ENCODE data around the gene DLGAP1.

DLGAP1 gene

DNA sequence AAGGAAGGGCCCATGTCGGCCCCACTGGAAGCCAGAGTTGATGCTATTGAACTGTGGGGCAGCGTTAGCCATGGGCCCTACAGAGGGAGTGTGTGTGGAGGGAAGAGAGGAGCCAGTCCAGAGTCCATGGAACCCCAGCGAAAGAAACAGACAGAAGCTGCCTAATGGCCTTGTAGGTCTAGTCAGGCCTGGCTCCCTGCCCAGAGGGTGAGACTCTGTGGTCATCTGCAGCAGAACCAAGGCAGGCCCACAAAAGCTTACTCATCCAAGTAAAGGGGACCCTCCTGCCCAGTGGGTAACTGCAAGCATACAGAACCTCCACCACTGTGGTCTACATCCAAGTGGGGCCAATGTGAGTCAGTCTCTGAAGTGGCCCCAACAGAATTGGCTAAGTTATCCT is 565.3 kb downstream of the DLGAP1 start:
- DNase-seq, result no peak

- no peak for DNase-seq
These were observed 566.0 kb downstream of the DLGAP1 start for GRCh38 chr18:3889121-3889520.

DNA sequence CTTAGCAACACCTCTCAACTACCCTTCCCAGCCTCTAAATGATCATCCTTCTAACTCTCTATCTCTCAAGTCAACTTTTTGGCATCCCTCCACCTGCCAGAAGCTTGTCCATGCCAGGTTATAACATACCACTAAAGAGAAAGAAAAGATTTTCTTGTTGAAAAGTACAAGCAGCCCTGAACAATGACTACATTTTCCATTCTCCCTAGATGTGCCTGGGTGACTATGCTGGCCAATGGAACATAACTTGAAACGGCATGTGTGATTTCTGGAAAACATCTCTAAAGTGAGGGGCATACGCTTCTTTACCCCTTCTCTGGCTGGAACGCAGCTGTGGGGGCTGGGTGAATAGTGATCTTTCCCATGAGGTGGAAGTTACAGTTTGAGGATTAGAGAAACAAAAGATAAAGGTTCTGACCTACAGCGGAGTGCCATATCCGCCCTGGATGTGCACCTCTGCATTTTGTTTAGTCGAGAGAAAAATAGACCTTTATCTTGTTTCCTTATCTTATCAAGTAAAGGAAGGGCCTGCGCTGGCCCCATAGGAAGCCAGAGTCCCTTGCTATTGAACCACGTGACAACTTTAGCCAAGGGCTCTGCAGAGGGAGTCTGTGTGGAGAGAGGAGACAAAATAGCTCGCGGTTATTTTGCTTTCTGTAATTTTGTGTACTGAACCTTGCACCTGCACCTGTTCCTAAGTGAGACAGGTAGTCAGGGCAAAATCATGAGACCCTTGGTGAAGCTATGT is 568.4 kb downstream of the DLGAP1 start:
- DNase-seq, result no peak

DNA sequence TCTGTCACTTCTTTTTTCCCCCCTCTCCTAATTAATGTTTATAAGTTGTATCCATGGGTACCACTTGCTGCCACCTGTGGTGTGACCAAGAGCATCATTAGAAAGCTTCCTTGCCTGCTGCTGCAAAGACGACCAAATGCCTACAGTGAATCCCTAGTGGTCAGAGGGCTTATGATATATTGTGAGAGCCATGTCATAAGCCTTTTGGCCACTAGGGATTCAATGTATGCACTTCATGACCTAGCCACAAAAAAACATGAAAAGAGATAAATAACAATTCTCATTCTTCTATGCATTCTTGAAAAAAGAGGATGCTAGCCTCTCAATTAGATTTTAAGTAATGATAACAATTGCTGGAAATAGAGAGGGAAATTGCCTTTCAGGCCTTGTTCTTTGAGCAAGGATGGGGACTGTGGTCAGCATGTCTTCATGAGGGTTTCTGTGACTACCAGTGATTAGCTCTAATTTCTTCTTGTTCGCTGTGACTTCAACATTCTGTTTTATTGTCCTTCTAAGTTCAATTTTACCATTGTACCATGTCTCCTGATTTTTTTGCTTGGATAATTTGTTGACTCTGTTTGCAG is 569.8 kb downstream of the DLGAP1 start:
- DNase-seq, result no peak

GRCh38 chr18:3879836-3880120 is 575.3 kb downstream of the DLGAP1 start:
- no peak for DNase-seq

GRCh38 chr18:3879114-3879835 is 575.8 kb downstream of the DLGAP1 start:
- DNase-seq, result no peak

GRCh38 chr18:3878401-3878800 is 576.7 kb downstream of the DLGAP1 start:
- DNase-seq, result no peak

GRCh38 chr18:3877678-3878077 is 577.4 kb downstream of the DLGAP1 start:
- no peak for DNase-seq

GRCh38 chr18:3875961-3876360 is 579.1 kb downstream of the DLGAP1 start:
- DNase-seq, result no peak

DNA sequence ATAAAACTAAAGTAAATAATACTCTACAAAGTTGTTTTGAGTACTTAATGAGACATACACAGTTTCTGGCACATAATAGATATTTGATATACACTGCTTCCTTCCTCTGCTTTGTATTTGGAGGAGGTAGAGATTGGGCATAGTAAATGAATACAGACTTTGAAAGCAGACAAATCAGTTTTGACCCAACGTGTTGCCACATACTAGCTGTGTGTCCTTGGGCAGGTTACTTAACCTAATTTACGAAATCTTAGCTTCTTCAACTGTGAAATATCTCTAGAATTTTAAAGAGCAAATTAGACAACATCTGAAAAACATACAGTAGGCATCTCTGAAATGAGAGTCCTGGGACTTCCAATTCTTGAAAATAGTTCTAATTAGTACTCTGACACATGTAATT is 579.7 kb downstream of the DLGAP1 start:
- DNase-seq, result no peak

DNA sequence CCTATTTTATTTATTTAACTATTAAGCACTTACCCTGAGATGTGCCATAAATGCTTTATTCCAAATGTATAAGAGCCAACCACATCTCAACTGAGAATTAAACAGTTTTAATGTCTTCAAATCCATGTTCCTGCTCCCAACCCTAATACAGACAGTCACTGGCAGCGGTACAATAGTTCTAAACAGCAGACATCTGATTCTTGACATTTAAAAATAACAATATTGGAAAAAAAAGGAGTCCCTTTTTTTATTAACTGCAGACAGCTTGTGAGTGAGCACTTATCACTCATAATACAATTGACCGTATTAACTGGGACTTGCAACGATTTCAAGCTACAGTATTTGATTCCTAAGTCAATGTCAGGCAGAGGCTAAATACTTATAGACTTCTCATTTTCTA is 580.5 kb downstream of the DLGAP1 start:
- no peak for DNase-seq

- no peak for DNase-seq
These were observed 581.0 kb downstream of the DLGAP1 start for GRCh38 chr18:3874125-3874524.

DNA sequence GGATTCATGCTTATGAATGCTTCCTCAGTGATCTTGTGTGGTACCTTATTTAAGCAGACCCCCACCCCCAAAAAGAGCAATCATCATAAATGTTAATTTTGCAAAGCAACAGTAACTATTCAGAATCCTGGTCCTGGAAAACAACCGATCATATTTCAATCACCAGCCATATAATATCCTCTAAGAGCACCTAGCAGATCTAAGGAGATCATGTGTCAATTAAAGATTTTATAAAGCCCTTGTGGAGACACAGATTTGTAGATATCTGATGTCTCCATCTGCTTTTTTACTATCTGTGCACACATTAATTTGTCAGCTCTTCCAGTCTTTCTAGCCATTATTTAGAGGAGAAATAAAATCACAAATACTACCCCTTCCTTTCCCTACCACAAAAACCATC is 581.4 kb downstream of the DLGAP1 start:
- DNase-seq, result no peak

DNA sequence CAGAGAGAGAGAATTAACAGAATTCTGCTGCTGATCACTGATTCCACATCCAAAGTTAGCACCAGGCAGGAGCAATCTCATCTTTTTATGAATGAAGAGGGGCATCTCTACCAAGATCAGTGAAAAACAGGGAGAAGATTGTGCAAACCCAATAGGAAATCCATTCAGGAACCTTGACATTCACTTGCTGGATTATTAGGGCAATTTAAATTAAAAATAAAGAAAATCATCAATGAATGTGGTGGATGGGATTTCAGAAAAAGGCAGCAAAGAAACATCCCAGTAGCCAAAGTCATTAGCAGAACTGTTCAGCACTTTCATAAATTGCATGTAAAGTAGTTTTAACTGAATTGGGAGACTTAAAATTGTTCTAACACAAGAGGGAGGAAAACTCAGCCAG is 581.9 kb downstream of the DLGAP1 start:
- no peak for DNase-seq

DNA sequence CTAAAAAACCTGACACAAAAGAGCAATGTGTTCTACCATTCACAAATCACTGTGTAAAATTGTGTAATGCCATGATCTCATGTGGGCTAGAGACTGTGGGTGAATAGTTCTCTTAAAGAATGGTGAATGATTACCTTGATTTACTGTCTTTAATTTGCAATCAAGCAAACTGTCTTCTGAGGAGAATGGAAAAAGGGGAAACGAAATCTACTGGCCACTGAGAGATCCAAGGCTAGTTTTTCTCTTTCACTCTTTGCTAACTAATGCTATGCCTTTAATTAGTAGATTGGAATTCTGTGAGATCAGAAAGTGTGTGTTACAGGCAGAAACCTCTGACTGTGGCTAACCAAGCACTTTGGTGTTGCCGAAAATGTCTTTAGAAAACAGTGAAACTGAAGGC is 582.5 kb downstream of the DLGAP1 start:
- DNase-seq, result no peak

GRCh38 chr18:3871687-3872086 is 583.4 kb downstream of the DLGAP1 start:
- no peak for DNase-seq

GRCh38 chr18:3870914-3871313 is 584.2 kb downstream of the DLGAP1 start:
- DNase-seq, result no peak

- no peak for DNase-seq
These were observed 585.3 kb downstream of the DLGAP1 start for GRCh38 chr18:3869848-3870247.

DNA sequence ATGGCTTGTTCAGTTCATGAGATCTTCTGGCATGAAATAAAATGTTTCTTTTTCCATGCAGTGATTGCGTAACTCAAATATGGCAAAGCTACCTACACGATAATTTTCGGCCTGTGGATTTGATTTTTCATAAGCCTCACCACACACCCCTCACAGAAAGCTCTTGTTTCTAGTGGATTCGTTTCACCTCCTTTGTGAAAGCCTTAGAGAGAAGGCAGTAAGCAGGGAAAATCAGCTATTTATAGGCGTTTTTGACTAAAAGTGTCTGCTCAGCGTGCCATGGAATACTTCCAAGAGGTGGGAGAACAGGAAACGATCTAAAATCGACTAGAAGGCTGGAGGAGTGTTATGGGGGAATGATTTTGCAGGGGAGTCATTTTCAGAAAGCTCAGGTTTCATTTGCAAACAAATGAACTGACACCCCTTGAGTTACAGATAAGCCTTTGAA is 587.2 kb downstream of the DLGAP1 start:
- DNase-seq, result no peak

GRCh38 chr18:3867236-3867635 is 587.9 kb downstream of the DLGAP1 start:
- no peak for DNase-seq

DNA sequence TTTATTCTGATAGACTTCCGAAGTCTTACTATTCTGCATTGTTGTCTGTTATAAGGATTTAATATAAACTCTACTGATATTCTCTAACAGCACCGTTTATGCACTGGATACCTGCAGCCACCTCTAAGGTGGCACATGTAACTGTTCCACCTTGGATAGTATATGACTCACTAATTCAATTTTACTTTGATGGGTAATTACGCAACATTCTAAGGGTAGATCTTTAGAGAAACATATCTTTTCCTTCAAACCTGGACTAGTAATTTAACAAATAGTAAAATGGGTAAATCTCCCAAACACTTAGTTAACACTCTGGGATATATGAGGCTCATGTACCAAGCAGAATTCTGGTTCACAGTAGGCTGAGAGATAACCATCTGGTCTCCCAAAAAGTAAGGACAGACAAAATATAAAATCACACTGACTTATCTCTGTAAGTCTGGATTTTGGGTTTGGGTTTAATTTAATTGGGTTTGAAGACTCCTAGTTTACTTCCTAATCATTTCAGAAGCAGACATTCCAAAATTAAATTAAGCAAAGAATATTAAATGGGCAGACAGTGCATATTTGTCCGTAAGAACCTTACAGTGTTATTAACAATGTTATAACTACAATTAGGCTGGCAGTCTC is 590.3 kb downstream of the DLGAP1 start:
- DNase-seq, result no peak

GRCh38 chr18:3863593-3863992 is 591.5 kb downstream of the DLGAP1 start:
- DNase-seq, result no peak

DNA sequence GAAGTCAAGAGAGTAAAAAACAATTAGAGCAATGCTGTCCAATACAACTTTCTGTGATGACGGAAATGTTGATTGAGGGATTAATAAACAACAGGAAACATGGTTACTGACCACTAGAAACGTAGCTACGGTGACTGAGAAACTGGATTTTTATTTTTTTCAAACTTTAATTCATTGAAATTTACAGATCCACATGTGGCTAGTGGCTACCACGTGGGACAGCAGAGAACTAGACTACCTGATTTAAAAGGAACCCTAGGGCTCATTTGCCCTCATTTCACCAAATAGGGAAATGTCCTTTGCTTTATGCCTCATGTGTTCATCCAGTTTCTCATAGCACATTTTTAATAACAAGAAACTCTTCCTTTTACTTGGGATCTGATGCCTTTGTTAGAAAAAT is 592.1 kb downstream of the DLGAP1 start:
- DNase-seq, result no peak

DNA sequence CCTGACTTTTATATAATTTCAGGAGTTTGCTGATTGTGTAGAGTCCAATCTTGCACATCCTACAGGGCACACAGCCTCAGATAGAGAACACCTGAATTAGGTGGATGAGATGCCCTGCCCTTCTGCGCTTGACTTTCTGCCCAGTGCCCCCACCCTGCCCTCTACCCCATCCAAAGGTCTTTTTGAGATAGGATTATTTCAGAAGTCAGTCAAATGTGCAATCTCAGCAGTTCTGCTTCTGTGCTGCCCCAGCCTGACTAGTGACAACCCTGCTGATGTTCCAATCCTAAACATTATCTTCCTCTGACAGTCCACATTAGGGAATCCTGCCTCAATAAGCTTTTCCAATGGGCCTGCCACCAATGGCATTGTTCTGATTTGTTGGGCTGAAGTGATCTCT is 593.6 kb downstream of the DLGAP1 start:
- DNase-seq, result no peak

Data from activated T-cell treated with anti-CD3 and anti-CD28 coated beads for 4 hours (primary cell).